RWPE1 (cell line): ENCODE measurements around the gene ZNF775.

Experiments
- CTCF ChIA-PET: fragments of 350-600 bp; sonication (Branson Sonifier 250); formaldehyde crosslinking; extraction: SDS; loops from one replicate; lab custom pipeline; 2021; lab: Yijun Ruan, JAX
- POLR2A ChIA-PET: fragments of 400-600 bp; formaldehyde crosslinking; extraction: SDS; loops from one replicate; lab custom pipeline; 2020; ENCODE audit warnings: antibody characterized with exemption; ENCODE audit not compliant: low non-redundant PET; lab: Yijun Ruan, JAX
- DNase-seq: peaks from one replicate; pipeline ENCODE4 v3.0.0; 2012; ENCODE audit warnings: low spot score
- H3K27ac ChIP-seq: fragments of 450-650 bp; 2 replicates; pipeline ENCODE4 v1.5.1; 2017
- CTCF ChIP-seq: fragments of 450-650 bp; conservative IDR thresholded peaks from 2 replicates; pipeline ENCODE4 v1.5.1; 2017; ENCODE audit warnings: low read depth, mild to moderate bottlenecking

The ZNF775 gene

GRCh38 chr7:150398108-150398964 lies 19.2 kb downstream of the ZNF775 start:
- no peak for DNase-seq
- TF ChIP-seq CTCF, result no peak
- ChIA-PET POLR2A (no interaction called here), CTCF (no interaction called here)
- peak overlapping the region; percentile 66 for H3K27ac ChIP-seq

- TF ChIP-seq CTCF, result no peak
- peak overlapping the region; percentile 66 for H3K27ac ChIP-seq
- DNase-seq, result no peak
- ChIA-PET POLR2A (no interaction called here), CTCF (no interaction called here)
Observed at GRCh38 chr7:150398965-150399320, 19.8 kb downstream of the ZNF775 start.

DNA sequence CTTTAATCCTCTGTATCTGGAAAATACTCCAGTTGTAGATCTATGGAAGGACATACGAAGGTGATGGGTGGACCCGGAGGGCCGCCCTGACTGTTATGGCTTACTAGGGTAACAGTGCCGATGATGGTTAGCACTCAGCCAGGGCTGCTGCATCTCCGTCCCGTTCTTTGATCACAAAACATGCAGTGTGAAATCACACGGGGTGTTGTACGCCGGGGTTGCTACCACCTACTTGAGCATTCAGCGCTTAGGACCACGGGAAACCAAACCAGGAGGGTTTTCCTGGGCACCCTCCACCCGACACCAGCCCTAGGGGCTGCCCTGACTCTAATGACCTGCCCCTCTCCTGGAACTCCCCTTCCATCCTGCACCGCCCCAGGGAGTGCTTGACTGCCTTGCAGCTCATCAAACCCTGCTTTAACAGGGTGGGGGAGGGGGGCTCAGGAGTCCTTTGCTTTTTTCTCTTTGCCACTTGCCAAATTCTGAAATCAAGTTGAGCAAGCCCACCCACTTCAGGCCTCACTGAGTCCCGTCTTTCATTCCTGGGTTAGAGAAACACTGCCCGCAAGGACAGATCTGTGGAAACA lies 20.4 kb downstream of the ZNF775 start:
- peak overlapping the region; percentile 66 for H3K27ac ChIP-seq
- DNase-seq, result no peak
- POLR2A ChIA-PET, result no interaction called here
- TF ChIP-seq CTCF, result no peak
- CTCF ChIA-PET, result no interaction called here

DNA sequence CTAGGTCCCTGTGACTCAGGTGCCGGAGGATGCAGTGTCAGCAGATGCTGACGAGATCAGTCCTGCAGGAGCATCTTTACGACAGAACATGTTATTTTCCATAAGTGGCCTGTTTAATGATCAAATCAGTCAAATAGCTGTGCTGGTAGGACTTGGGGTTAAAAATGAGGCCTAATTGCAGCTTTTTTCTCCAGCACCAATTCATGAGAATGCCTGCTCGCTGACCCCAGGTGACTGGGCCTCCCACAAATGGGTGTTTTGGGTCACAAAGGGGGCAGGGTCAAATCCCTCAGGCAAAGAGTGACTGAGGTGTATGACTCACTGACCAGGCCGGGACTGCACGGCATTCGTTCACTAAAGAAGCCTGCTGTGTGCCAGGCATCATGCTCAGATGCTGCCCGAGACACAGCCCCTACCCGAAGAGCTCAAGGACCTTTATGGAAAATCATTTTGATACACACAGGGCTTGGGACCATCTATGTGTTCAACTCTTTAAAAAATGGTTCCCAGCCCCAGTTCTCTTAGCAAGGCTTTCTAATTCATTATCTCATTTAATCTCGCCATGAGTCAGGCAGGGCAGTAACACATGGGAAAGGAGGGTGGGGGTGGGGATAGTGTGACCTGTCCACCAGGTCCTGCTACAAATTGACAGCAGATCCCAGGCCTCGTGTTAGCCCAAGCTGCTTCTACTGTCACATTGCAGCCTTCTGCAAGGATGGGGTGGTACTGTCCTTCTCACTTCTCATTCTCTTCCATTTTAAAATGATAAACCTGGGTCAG lies 21.1 kb downstream of the ZNF775 start:
- ChIA-PET POLR2A (no interaction called here), CTCF (no interaction called here)
- H3K27ac ChIP-seq, result peak overlapping the region; percentile 66
- DNase-seq, result peak; percentile 52
- TF ChIP-seq CTCF, result no peak

GRCh38 chr7:150400788-150401423 lies 21.8 kb downstream of the ZNF775 start:
- no peak for DNase-seq
- ChIA-PET CTCF (no interaction called here), POLR2A (no interaction called here)
- no peak for TF ChIP-seq CTCF
- H3K27ac ChIP-seq, result peak overlapping the region; percentile 66; the same call in 1 of the 2 replicates

- POLR2A ChIA-PET, result no interaction called here
- DNase-seq, result no peak
- H3K27ac ChIP-seq, result no peak overlapping the region
- no peak for TF ChIP-seq CTCF
- CTCF ChIA-PET, result no interaction called here
Observed at GRCh38 chr7:150401424-150401790, 22.3 kb downstream of the ZNF775 start.
